Left hindlimb (tissue), 1 donor: ENCODE data around the gene ARL4D.

ENCODE experiments used
- DNase-seq: peaks from one replicate; pipeline ENCODE4 v3.0.0-alpha.2; 2018

Gene ARL4D

DNA sequence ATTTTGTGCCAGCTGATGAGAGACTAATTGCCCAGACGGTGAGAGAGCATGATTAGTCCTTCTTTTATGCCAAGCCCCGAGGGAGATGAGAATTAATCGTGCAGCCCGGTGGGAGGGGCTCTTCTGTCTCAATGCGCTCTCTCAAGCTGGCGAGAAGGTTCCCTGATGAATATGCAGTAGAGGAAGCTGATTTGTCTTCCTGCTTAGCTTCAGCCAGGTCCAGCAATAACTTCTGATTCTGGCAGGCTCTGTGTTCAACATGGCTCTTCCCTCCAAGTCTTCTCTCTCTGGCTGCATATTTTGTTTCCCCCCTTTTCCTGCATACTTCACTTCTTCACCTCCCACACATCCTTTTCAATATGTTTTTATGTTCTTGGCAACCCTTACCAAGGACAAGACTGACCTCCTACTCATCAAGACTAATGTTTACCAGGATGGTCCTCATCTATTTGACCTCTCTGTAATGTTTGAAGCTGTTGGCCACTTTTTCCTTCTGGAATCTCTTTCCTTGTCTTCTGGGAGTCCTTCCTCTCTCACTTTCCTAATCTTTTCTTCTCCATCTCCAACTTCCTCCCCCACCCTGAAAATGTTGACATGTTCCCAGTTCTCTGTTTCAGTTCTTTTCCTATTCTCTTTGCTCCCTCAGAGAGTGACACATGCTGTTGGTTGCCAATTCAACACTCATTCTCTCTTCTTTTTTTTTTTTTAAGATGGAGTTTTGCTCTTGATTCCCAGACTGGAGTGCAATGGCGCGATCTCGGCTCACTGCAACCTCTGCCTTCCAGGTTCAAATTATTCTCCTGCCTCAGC is 33.1 kb downstream of the ARL4D start:
- peak; percentile 42 for DNase-seq

DNA sequence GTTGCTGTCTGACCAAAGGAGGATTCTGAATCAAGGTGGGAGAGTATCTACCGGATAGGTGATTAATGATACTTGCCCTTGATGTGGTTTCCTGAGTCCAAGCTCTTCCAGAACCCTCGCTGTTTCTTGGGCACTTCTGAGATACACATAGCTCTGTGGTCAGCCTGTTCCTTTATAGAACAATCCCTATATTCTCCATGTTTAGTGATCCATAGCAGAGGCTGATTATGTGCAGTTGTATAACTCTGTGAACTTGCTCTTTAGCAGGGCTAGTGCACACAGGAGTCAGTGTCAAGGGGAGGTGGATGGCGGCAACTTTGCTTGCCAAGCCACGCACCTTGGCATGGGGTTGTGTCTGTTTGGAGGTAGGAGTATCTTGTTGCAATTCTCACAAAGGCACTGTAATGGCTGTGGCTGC is 36.1 kb downstream of the ARL4D start:
- no peak for DNase-seq

DNA sequence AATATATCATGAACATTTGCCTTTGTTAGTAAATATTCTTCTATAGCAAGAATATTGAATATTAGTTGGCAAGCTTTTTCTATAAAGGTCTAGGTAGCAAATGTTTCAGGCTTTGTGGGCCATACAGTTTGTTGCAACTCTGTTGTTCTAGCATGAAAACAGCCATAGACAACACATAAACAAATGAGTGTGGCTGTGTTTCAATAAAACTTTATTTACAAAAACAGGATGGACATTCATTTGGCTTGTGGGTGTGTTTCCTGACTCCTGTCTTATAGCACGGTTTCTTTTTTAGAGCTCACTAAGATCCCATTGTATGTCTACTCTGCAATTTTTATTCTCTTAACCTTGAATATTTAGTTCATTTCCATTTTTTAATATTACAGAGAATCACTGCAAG is 39.0 kb downstream of the ARL4D start:
- no peak for DNase-seq

DNA sequence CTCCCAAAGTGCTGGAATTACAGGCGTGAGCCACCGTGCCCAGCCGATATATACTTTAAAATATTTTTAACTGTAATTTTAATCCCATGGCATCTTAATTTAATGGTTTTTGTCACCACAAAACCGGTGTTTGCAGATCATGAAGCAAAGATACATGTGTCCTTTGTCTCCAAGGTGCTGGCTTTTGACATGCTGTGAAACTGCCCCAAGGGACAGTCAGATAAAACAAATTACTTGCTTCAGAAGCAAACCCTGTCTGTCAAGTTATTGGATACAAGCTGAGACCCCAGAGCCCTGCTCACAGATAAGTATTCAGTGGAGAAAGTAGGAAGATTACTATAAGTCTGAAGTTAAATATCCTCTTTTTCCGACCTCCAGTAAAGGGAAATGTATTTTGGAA is 39.8 kb downstream of the ARL4D start:
- DNase-seq = no peak

DNA sequence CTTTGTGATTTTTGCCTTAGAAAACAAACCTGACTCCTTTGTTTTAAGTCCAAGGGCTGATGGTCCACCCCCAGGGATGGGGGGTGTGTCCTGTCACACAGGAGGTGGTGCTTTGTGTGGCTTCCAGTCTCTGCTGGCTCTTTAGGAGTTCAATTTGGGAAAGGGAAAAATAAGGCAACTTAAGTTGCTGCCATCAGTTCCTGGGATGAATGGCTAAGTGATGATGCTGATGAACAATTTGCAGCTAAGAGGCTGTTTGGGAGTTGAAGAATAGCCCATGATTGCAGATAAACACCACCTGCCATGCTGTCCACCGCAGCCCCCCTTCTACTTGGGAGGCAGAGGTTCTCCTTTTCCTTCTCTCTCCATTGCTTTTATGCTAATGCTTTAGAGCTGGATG is 40.2 kb downstream of the ARL4D start:
- no peak for DNase-seq

DNA sequence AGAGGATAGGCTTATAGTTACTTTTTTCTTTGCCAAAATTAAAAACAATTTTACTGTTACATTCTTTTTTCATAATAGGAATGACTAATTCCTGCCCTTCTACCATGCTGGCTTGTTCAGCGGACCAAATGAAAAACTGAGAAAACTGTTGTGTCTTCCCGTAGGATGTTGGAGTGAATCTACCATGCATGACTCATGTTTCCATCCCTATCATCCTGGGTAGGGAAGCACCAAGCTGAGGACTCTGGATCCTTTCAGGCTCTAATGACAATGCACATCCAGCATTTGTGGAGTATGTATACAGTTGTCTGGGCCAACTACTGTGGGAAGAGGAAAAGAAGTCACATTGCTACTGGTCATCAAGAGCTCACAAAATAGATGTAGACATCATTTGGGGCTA is 43.9 kb downstream of the ARL4D start:
- no peak for DNase-seq

DNA sequence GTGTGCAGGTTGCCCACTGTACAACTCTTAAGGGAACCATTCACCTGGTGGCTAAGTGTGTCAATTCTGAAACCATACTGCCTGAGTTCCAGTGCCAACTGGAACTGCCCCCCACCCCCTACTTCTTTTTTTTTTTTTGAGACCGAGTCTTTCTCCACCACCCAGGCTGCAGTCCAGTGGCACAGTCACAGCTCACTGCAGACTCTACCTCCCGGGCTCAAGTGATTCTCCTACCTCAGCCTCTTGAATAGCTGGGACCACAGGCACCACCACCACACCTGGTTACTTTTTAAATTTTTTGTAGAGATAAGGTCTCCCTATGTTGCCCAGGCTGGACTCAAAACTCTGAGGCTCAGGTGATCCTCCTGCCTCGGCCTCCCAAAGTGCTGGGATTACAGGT is 44.6 kb downstream of the ARL4D start:
- DNase-seq = no peak

DNA sequence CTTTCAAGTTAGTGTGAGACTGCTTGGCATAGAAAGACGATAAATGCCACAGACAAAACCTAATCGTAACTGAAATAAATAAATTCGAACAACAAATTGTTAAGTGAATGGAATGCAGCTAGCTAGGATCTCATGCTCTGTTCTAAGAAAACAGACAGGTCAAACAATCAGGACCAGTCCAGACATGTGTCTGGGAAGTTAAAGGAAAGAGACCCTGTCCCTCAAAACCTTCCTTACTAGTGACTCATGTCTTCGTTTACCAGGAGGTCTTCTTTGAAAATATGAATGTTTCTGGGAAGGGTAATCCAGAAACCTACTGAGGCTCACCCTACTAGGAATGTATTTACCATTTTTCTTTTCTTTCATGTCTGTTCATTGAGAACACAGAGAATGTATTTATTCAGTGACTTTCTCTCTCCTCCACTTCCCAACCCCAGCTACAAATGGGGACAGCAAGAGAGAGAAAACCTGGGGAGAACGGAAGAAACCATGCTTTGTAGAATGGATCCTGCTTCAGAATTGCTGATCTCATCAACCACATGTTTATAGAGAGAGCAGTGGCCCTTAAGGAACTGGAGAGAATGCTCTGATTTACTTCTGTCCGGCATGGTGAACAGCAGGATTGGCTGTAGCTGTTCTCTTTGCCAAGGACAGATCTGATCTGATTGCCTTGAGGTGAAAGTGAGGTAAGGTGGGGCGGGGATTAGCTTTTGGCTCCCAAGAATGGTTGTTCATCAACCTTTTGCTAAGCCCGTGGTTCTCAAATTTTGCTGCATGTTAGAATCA is 45.6 kb downstream of the ARL4D start:
- DNase-seq = no peak

DNA sequence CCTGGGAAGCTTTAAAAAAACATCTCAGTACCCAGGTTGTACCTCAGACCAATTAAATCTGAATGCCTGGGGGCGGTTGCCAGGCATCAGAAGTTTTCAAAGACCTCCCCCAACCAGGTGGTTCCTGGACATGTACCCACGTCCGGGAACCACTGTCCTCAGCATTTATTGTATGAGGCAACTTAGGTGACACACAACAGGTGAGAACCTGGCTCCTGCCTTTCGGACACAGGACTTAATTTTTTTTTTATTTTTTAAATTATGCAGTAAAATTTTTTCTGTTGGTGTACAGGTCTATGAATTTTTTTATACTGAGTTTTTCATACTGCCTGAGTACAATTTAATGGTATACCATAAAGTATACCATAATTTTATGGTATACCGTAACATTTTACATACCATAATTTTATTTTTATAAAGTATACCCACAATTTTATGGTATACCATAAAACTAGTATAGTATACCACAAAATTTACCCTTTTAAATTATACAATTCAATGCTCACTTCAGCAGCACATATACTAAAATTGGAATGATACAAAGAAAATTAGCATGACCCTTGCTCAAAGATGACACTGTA is 46.3 kb downstream of the ARL4D start:
- no peak for DNase-seq

DNA sequence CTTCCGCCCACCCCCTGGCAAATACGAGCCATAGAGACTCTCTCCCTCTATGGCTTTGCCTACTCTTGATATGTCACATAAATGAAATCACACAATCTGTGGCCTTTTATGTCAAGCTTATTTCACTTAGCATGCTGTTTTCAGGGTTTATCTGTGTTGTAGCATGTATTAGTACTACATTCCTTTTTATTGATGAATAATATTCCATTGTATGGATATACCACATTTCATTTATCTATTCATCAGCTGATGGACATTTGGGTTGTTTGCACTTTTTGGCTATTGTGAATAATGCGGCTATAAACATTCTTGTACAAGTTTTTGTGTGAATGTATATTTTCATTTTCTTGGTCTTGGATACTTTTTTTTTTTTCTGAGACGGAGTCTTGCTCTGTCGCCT is 48.0 kb downstream of the ARL4D start:
- no peak for DNase-seq

DNA sequence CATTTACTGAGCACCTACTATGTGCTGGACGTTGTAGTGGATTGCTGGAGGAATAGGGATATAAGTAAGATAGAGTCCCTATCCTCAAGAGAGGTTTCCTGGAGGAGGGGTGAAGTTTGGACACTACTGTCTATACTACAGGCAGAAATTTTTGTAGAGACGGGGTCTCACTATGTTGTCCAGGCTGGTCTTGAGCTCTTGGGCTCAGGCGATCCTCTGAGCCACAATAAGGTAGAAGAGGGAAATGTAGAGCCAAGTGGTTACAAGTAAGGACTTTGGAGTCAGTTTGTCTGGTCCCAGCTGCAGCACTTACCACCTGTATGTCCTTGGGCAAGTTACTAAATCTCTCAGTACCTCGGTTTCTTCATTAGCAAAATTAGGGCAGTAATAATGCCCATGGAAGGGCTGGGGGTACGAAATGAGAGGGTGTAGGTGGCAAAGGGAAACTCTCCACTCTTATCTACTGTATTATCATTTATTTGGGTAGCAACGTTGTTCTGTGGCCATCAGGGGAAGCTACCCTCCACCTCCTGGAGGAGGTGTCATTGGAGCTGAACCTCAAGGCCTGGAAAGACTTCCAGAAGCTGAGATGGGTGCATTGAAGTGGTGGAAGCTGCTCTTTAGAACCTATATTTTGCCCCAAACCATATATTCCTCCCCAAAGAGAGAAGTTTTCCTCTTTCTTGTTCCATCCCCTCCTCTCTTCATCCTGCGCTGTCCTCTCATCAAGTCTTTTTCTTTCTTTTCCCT is 50.1 kb downstream of the ARL4D start:
- DNase-seq = no peak

DNA sequence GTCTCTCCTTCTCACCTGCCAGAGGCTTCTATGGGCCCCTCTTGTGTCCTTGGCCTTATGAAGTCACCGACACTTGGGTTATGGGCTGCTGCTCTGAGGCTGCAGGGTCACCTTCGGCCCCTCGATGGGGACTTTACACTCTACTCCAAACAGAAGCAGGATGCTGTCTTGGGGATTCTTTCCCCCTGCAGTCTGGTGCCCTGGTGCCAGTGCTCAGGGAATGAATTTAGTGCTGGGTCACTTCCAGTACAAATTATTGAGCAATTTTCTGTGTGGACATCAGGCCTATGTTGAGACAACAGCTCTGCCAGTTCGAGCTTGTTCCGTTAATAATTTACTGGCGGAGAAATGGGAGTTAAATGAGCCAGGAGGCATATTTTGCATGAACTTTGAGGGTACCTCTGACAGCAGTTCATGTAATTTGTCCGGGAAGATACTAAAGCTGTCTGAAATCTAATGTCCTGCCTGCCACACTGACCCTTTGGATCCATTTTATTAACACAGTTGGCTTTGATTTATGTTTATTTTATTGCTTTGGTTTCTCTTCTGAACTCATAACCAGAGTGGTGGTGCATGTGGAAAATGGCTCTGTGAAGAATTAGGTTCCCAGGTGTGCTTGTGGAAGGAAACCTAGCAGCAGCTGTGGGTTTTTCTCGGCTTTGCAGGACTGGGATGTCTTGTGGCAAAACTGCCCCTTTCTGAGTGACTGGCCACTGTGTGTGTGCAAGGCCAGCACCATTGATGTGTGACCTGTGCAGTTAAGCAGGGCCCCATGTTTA is 50.9 kb downstream of the ARL4D start:
- DNase-seq = no peak
